CD4-positive, alpha-beta T cell (primary cell): Measurements from ENCODE around the gene ABHD14A. TPM values are rescaled to one million over a fixed set of nuclear protein-coding genes. Genes with fewer than 3 reads are reported as not detected.

Source experiments
- ATAC-seq: fragments of 200-7000 bp; cut with Tn5 transposase; one replicate; pipeline ENCODE4 v1.10.0; 2022; ENCODE audit warnings: mild to moderate bottlenecking; ENCODE audit not compliant: poor library complexity
- CTCF ChIA-PET: fragments of 350-600 bp; sonication (Branson Sonifier 250); formaldehyde crosslinking; loops from one replicate; lab custom pipeline; 2021; ENCODE audit warnings: antibody characterized with exemption, inconsistent platforms; lab: Charles Lee
- POLR2A ChIA-PET: fragments of 350-600 bp; sonication (Branson Sonifier 250); formaldehyde crosslinking; loops from one replicate; lab custom pipeline; 2021; ENCODE audit warnings: antibody characterized with exemption, inconsistent platforms; lab: Charles Lee
- DNase-seq, 14 experiments: peaks; one replicate each; pipeline ENCODE4 v3.0.0-alpha.2; 2013 to 2020; ENCODE audit warnings: mixed read lengths in 2 of 14
- H3K27ac ChIP-seq, 2 donors: one replicate each; pipeline versions ENCODE4 v1.5.1 to v1.7.0; 2013; ENCODE audit warnings: low read length in 2 of 2, low read depth in 1 of 2, mild to moderate bottlenecking in 1 of 2
- H3K27me3 ChIP-seq, 2 experiments: 1 replicate in 1 of 2; 2 replicates in 1 of 2; pipeline versions ENCODE4 v1.6.1 to v1.7.0; 2013; ENCODE audit warnings: low read length in 2 of 2, control low read depth in 1 of 2, mild to moderate bottlenecking in 1 of 2, moderate library complexity in 1 of 2; ENCODE audit not compliant: insufficient read depth in 2 of 2, control insufficient read depth in 1 of 2
- H3K36me3 ChIP-seq: one replicate; pipeline ENCODE4 v1.6.1; 2013; ENCODE audit warnings: low read length, control low read depth; ENCODE audit not compliant: insufficient read depth
- H3K4me1 ChIP-seq: one replicate; pipeline ENCODE4 v1.6.1; 2013; ENCODE audit warnings: low read length, control low read depth; ENCODE audit not compliant: insufficient read depth
- H3K4me3 ChIP-seq: one replicate; pipeline ENCODE4 v1.5.1; 2013; ENCODE audit warnings: mild to moderate bottlenecking, low read length, moderate library complexity
- H3K9me3 ChIP-seq, 2 experiments: 1 replicate in 1 of 2; 2 replicates in 1 of 2; pipeline versions ENCODE4 v1.6.1 to v1.7.0; 2013; ENCODE audit warnings: low read length in 2 of 2, mild to moderate bottlenecking in 2 of 2, control low read depth in 1 of 2, moderate library complexity in 1 of 2; ENCODE audit not compliant: control insufficient read depth in 1 of 2, insufficient read depth in 1 of 2
- H3K27ac Mint-ChIP-seq: one replicate; pipeline ENCODE4 v1.8.0; 2020; ENCODE audit warnings: mixed read lengths
- H3K27me3 Mint-ChIP-seq: one replicate; pipeline ENCODE4 v1.8.0; 2021; ENCODE audit warnings: mixed read lengths
- H3K36me3 Mint-ChIP-seq: one replicate; pipeline ENCODE4 v1.8.0; 2021; ENCODE audit warnings: low read depth, mixed read lengths
- H3K4me1 Mint-ChIP-seq: one replicate; pipeline ENCODE4 v1.8.0; 2021; ENCODE audit warnings: low read depth, mixed read lengths
- H3K4me3 Mint-ChIP-seq: one replicate; pipeline ENCODE4 v1.8.0; 2020; ENCODE audit warnings: mild to moderate bottlenecking, mixed read lengths
- H3K9me3 Mint-ChIP-seq: one replicate; pipeline ENCODE4 v1.8.0; 2020; ENCODE audit warnings: mixed read lengths
- CTCF ChIP-seq: fragments of 200-600 bp; IDR thresholded peaks from one replicate; pipeline ENCODE4 v1.8.0; 2022; ENCODE audit warnings: antibody characterized with exemption, mild to moderate bottlenecking
- intact Hi-C, 2 experiments: fragments of 100-400 bp; cut with DNase I in 1 of 2; cut with micrococcal nuclease in 1 of 2; formaldehyde crosslinking; loops; one replicate each; pipeline versions ENCODE4 v1.15.1 to v1.9.0; 2023 to 2025; cut with DNase I, micrococcal nuclease
- total RNA-seq, 174 experiments: library from RNA in 2 of 174; stranded (reverse) in 2 of 174; gene quantifications; one replicate each; pipeline ENCODE4 v1.2.3 and lab custom pipeline; 2021 to 2026

Gene ABHD14A
- total RNA-seq, 2 experiments from 2014 or later: 9.5 to 10.6 TPM

- Histone ChIP-seq H3K27ac (no peak overlapping the region), H3K27me3 (peaks cover 19 to 28% of the 10 kb centered on the region in 2 experiments), H3K36me3 (peaks cover 2% of the 10 kb centered on the region), H3K4me1 (peaks cover 20% of the 10 kb centered on the region), H3K9me3 (peaks cover 0 to 6% of the 10 kb centered on the region in 2 experiments), H3K4me3 (no peak overlapping the region)
- intact Hi-C loops: no loop called here
- H3K4me1 Mint-ChIP-seq: peaks cover 6% of the 10 kb centered on the region
- POLR2A ChIA-PET: interaction anchor here (1.0 kb wide), 1 partner anchor 42 kb away, joined by 3 read pairs; the partner anchor contains the start of gene RPL29
- peak overlapping the region; percentile 56 for H3K4me3 Mint-ChIP-seq
- no peak for TF ChIP-seq CTCF
- DNase-seq (no peak), ATAC-seq (no peak)
- H3K27ac Mint-ChIP-seq: no peak overlapping the region
- CTCF ChIA-PET: interaction anchor here (3.9 kb wide), 1 partner anchor 20 kb away, joined by 11 read pairs; the partner anchor contains the start of gene ABHD14B
- H3K9me3 Mint-ChIP-seq: no peaks in the 10 kb centered on the region
- H3K27me3 Mint-ChIP-seq: peaks cover 33% of the 10 kb centered on the region
- peaks cover 4% of the 10 kb centered on the region for H3K36me3 Mint-ChIP-seq
Measured at GRCh38 chr3:51954105-51954504, 20.8 kb upstream of the ABHD14A start.

GRCh38 chr3:51954713-51955112 lies 20.2 kb upstream of the ABHD14A start:
- Histone ChIP-seq H3K4me1 (peaks cover 20% of the 10 kb centered on the region), H3K4me3 (no peak overlapping the region), H3K9me3 (peaks cover 0 to 6% of the 10 kb centered on the region in 2 experiments), H3K27me3 (peaks cover 19 to 28% of the 10 kb centered on the region in 2 experiments), H3K36me3 (peaks cover 2% of the 10 kb centered on the region), H3K27ac (no peak overlapping the region)
- H3K36me3 Mint-ChIP-seq: peaks cover 4% of the 10 kb centered on the region
- CTCF ChIA-PET: interaction anchor here (3.9 kb wide), 1 partner anchor 19 kb away, joined by 11 read pairs; the partner anchor contains the start of gene ABHD14B
- no peak for TF ChIP-seq CTCF
- POLR2A ChIA-PET: interaction anchor here (0.8 to 1.0 kb wide), 2 partner anchors 19 to 41 kb away, joined by 3 read pairs; partner anchors contain the start of genes ABHD14B and RPL29
- H3K4me1 Mint-ChIP-seq: peaks cover 6% of the 10 kb centered on the region
- H3K4me3 Mint-ChIP-seq: no peak overlapping the region
- peaks cover 33% of the 10 kb centered on the region for H3K27me3 Mint-ChIP-seq
- H3K27ac Mint-ChIP-seq: no peak overlapping the region
- ATAC-seq (no peak), DNase-seq (no peak)
- intact Hi-C loops: no loop called here
- H3K9me3 Mint-ChIP-seq: no peaks in the 10 kb centered on the region

GRCh38 chr3:51955175-51955892 lies 19.5 kb upstream of the ABHD14A start, which contains the start of gene GPR62:
Gene GPR62 (plus strand): TSS chr3:51955381. CDS start chr3:51955653, 272 bp downstream.
- H3K4me3 Mint-ChIP-seq: peak within 1 kb of the TSS; percentile 56

More at GRCh38 chr3:51955175-51955892, 19.5 kb upstream of the ABHD14A start, which contains the start of gene GPR62:
- Histone ChIP-seq H3K4me1 (peaks cover 20% of the 10 kb centered on the region), H3K9me3 (peaks cover 0 to 6% of the 10 kb centered on the region in 2 experiments), H3K27me3 (peaks cover 19 to 28% of the 10 kb centered on the region in 2 experiments), H3K27ac (no peak within 1 kb of the TSS), H3K4me3 (no peak within 1 kb of the TSS), H3K36me3 (peaks cover 2% of the 10 kb centered on the region)
- CTCF ChIA-PET: interaction anchor here (3.9 kb wide), 1 partner anchor 18 kb away, joined by 11 read pairs; the partner anchor contains the start of gene ABHD14B
- H3K27ac Mint-ChIP-seq: no peak within 1 kb of the TSS
- H3K27me3 Mint-ChIP-seq: peaks cover 33% of the 10 kb centered on the region
- POLR2A ChIA-PET: interaction anchor here (0.8 kb wide), 1 partner anchor 18 kb away, joined by 3 read pairs; the partner anchor contains the start of gene ABHD14B
- no peak for ATAC-seq
- peaks cover 6% of the 10 kb centered on the region for H3K4me1 Mint-ChIP-seq
- no peak for DNase-seq
- no peak for TF ChIP-seq CTCF
- intact Hi-C loops: no loop called here
- no peaks in the 10 kb centered on the region for H3K9me3 Mint-ChIP-seq
- H3K36me3 Mint-ChIP-seq: peaks cover 4% of the 10 kb centered on the region
